K562 (cell line): ENCODE data around the gene GTF3C6. TPM values are rescaled to one million over a fixed set of nuclear protein-coding genes. Genes with fewer than 3 reads are reported as not detected.

Experiments
- ATAC-seq: fragments of 200-7000 bp; cut with Tn5 transposase; 3 replicates; pipeline ENCODE4 v1.9.1; 2020; ENCODE audit warnings: moderate library complexity
- BruUV-seq: library from RNA; stranded (reverse); fragments of 400-500 nt; replicated peaks from 2 replicates; lab custom pipeline; 2021; lab: Mats Ljungman, UMichigan
- CTCF ChIA-PET: fragments of 300-600 bp; formaldehyde crosslinking; extraction: SDS; loops from one replicate; lab custom pipeline; 2021; ENCODE audit warnings: low intra/inter-chr PET ratio; lab: Yijun Ruan, JAX
- POLR2A ChIA-PET: fragments of 300-600, 350-650 bp; sonication (Branson Sonifier 250); formaldehyde crosslinking; extraction: SDS; loops from one replicate; lab custom pipeline; 2021; ENCODE audit warnings: antibody characterized with exemption, inconsistent platforms; lab: Yijun Ruan, JAX
- DNase-seq, 4 experiments: peaks; one replicate each; pipeline versions ENCODE4 v3.0.0 to v3.0.0-alpha.2; 2011 to 2018; ENCODE audit warnings: low spot score in 3 of 4, mixed read lengths in 3 of 4; ENCODE audit errors: extremely low read depth in 1 of 4
- FAIRE-seq: peaks from 2 replicates; lab custom pipeline; 2011; peaks lifted over from hg19 to GRCh38; lab: Jason Lieb, UNC
- H2AFZ ChIP-seq: 2 replicates; pipeline ENCODE4 v1.6.0; 2011; ENCODE audit warnings: low read depth, low read length, control low read depth, inconsistent platforms
- H3K27ac ChIP-seq: fragments of 200-600 bp; 3 replicates; pipeline ENCODE4 v1.8.0; 2011; ENCODE audit warnings: low read depth, mild to moderate bottlenecking, control low read depth, inconsistent platforms, low read length, moderate library complexity, mixed read lengths; ENCODE audit errors: extremely low read depth
- H3K27me3 ChIP-seq, 2 experiments: fragments of 300-600 bp in 1 of 2; 2 replicates in 1 of 2; 3 replicates in 1 of 2; pipeline versions ENCODE4 v1.6.0 to v1.8.0; 2011; ENCODE audit warnings: inconsistent platforms in 2 of 2, low read length in 2 of 2, mild to moderate bottlenecking in 1 of 2, mixed read lengths in 1 of 2, moderate library complexity in 1 of 2; ENCODE audit not compliant: control insufficient read depth in 2 of 2, insufficient read depth in 2 of 2
- H3K36me3 ChIP-seq: fragments of 300-600 bp; 3 replicates; pipeline ENCODE4 v1.8.0; 2011; ENCODE audit warnings: mild to moderate bottlenecking, low read length, inconsistent platforms; ENCODE audit not compliant: control insufficient read depth, insufficient read depth
- H3K4me1 ChIP-seq, 2 experiments: fragments of 200-600 bp in 1 of 2; replicated peaks in 1 of 2; 2 replicates in 1 of 2; 3 replicates in 1 of 2; pipeline versions ENCODE4 v1.5.1 to v1.8.0; 2011; ENCODE audit warnings: inconsistent platforms in 2 of 2, low read length in 2 of 2, mild to moderate bottlenecking in 1 of 2, mixed read lengths in 1 of 2, moderate library complexity in 1 of 2; ENCODE audit not compliant: control insufficient read depth in 2 of 2, insufficient read depth in 2 of 2
- H3K4me2 ChIP-seq: 2 replicates; pipeline ENCODE4 v1.6.1; 2011; ENCODE audit warnings: low read length, control low read depth, inconsistent platforms, mixed read lengths; ENCODE audit not compliant: insufficient read depth
- H3K4me3 ChIP-seq: fragments of 200-600 bp; sonication (generic), shearing (Covaris generic); 2 replicates; pipeline ENCODE4 v1.5.1; 2016; ENCODE audit warnings: control low read depth, inconsistent platforms
- H3K79me2 ChIP-seq: fragments of 200-600 bp; 3 replicates; pipeline ENCODE4 v1.8.0; 2011; ENCODE audit warnings: low read length, inconsistent platforms; ENCODE audit not compliant: control insufficient read depth, insufficient read depth
- H3K9ac ChIP-seq, 2 experiments: 2 replicates each; pipeline versions ENCODE4 v1.6.0 to v1.6.1; 2011; ENCODE audit warnings: low read depth in 2 of 2, low read length in 2 of 2, control low read depth in 1 of 2, inconsistent platforms in 1 of 2, mild to moderate bottlenecking in 1 of 2, mixed read lengths in 1 of 2; ENCODE audit not compliant: insufficient read depth in 1 of 2
- H3K9me1 ChIP-seq: one replicate; pipeline ENCODE4 v1.6.0; 2011; ENCODE audit warnings: inconsistent platforms, mild to moderate bottlenecking, low read length, moderate library complexity; ENCODE audit not compliant: control insufficient read depth, insufficient read depth
- H3K9me3 ChIP-seq: replicated peaks from 2 replicates; pipeline ENCODE4 v1.5.1; 2011; ENCODE audit warnings: low read depth, low read length, inconsistent platforms; ENCODE audit not compliant: control insufficient read depth, insufficient read depth
- H4K20me1 ChIP-seq: replicated peaks from 2 replicates; pipeline ENCODE4 v1.6.1; 2011; ENCODE audit warnings: low read length, inconsistent platforms, mixed read lengths; ENCODE audit not compliant: control insufficient read depth, insufficient read depth
- BCOR ChIP-seq: fragments of 450-650 bp; IDR thresholded peaks from 2 replicates; pipeline ENCODE4 v1.6.1; 2016
- CBX3 ChIP-seq, 2 experiments: IDR thresholded peaks; 1 replicate in 1 of 2; 2 replicates in 1 of 2; pipeline ENCODE4 v1.6.1; 2012; ENCODE audit warnings: inconsistent platforms in 2 of 2, low read length in 2 of 2, borderline replicate concordance in 1 of 2, control low read depth in 1 of 2
- NR2C1 ChIP-seq, 2 experiments: fragments of 450-650 bp; IDR thresholded peaks; 2 replicates each; pipeline ENCODE4 v1.6.1; 2017; ENCODE audit warnings: mild to moderate bottlenecking in 2 of 2, antibody characterized with exemption in 1 of 2, inconsistent platforms in 1 of 2, missing compliant biosample characterization in 1 of 2, missing genetic modification characterization in 1 of 2
- TEAD2 ChIP-seq: fragments of 450-650 bp; IDR thresholded peaks from 2 replicates; pipeline ENCODE4 v1.6.1; 2016; ENCODE audit warnings: missing genetic modification characterization, control low read depth, missing compliant biosample characterization
- TRIM28 ChIP-seq: fragments of 450-650 bp; IDR thresholded peaks from 2 replicates; pipeline ENCODE4 v1.6.1; 2017
- WGBS: fragments of 100-300 bp; shearing (Covaris generic); methylation state at CpG from one replicate; pipeline ENCODE4 v1.1.6; 2016; ENCODE audit warnings: low coverage, mixed read lengths; ENCODE audit not compliant: insufficient coverage; ENCODE audit errors: missing lambda C conversion rate; 5-methylcytosine and 5-hydroxymethylcytosine counted together
- in situ Hi-C: fragments of 300-500 bp; cut with MboI; formaldehyde crosslinking; loops from 4 replicates; pipeline ENCODE4 v1.15.0; 2018; ENCODE audit warnings: inconsistent platforms, mixed read lengths
- intact Hi-C: fragments of 100-400 bp; cut with micrococcal nuclease; formaldehyde crosslinking; loops from 2 replicates; pipeline ENCODE4 v1.14.2; 2022
- polyA plus RNA-seq, 8 experiments: library from polyadenylated mRNA; depleted of rRNA in 4 of 8; stranded (reverse) in 5 of 8; unstranded in 3 of 8; fragments of >200 nt; fragmentation: Nextera tagmentation in 2 of 8; fragmentation: Illumina TruSeq in 1 of 8; extraction: Ambion mirVana in 2 of 8; extraction: Trizol in 1 of 8; gene quantifications; 2 replicates each; pipeline versions ENCODE4 v1.2.1 to v1.2.3, GENCODE V29; 2011 to 2014; ENCODE audit warnings: inconsistent platforms in 1 of 8, missing spikeins in 1 of 8
- total RNA-seq, 7 experiments: library from RNA; depleted of rRNA in 6 of 7; stranded (reverse); fragments of >200 nt in 6 of 7; fragmentation: Illumina TruSeq in 2 of 7; extraction: Trizol in 2 of 7; gene quantifications; 2 replicates each; pipeline versions ENCODE4 v1.2.1 to v1.2.3, GENCODE V29; 2011 to 2021; ENCODE audit warnings: low replicate concordance in 1 of 7
- TF ChIP-seq, protein P1 (sequence below): fragments of 200-800 bp; sonication (Bioruptor generic); IDR thresholded peaks from 2 replicates; pipeline ENCODE4 v1.6.1; 2017; ENCODE audit warnings: missing genetic modification characterization, missing compliant biosample characterization

Gene GTF3C6
- total and polyA plus RNA-seq, 9 of the 15 experiments (the other 6 are each of a cell fraction or from before 2014, with no cell fraction given): 37.6 to 140 (median 111) TPM

- Histone ChIP-seq H3K9me3 (peaks cover 4% of the 10 kb centered on the region; the same call in 1 of the 2 replicates), H3K4me1 (peaks cover 8 to 12% of the 10 kb centered on the region in 2 experiments; a peak in 4 of 5 replicates), H3K9me1 (no peaks in the 10 kb centered on the region), H3K27ac (no peak overlapping the region; the same call in 2 of the 3 replicates), H3K36me3 (peaks cover 28% of the 10 kb centered on the region), H3K9ac (peak overlapping the region in 1 of 2 experiments; percentile 88; a peak in 2 of 4 replicates), H4K20me1 (no peaks in the 10 kb centered on the region), H3K27me3 (no peaks in the 10 kb centered on the region), H2AFZ (no peak overlapping the region), H3K79me2 (peaks cover 55% of the 10 kb centered on the region), H3K4me3 (peak overlapping the region; percentile 59), H3K4me2 (peak overlapping the region; percentile 90)
- intact Hi-C loops: no loop called here
- TF ChIP-seq BCOR (peak; percentile 44; the same call in 1 of the 2 replicates), TRIM28 (peak; percentile 44; the same call in 1 of the 2 replicates), NR2C1 (IDR thresholded peaks at IDR 0.05) (no peak), NR2C1 (tag; IDR thresholded peaks at IDR 0.05) (no peak), CBX3 (IDR thresholded peaks at IDR 0.05; ENCODE audit: borderline replicate concordance in 1 of 2, low read length in 2 of 2) (peak in 1 of 2 experiments; percentile 17; a peak in 1 of 3 replicates), TEAD2 (tag) (no peak)
- TF ChIP-seq, protein P1, sequence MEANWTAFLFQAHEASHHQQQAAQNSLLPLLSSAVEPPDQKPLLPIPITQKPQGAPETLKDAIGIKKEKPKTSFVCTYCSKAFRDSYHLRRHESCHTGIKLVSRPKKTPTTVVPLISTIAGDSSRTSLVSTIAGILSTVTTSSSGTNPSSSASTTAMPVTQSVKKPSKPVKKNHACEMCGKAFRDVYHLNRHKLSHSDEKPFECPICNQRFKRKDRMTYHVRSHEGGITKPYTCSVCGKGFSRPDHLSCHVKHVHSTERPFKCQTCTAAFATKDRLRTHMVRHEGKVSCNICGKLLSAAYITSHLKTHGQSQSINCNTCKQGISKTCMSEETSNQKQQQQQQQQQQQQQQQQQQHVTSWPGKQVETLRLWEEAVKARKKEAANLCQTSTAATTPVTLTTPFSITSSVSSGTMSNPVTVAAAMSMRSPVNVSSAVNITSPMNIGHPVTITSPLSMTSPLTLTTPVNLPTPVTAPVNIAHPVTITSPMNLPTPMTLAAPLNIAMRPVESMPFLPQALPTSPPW (CRISPR knock-in tag): peak; percentile 3; the same call in 1 of the 2 replicates
- no TSS peak for BruUV-seq
- 98% methylated on average over 9 of the region's 9 CpGs for WGBS
- POLR2A ChIA-PET: interaction anchor here (1.0 to 1.4 kb wide), 2 partner anchors 9 to 22 kb away, joined by 4 to 5 read pairs; partner anchors contain the start of gene GTF3C6
- FAIRE-seq (no peak), ATAC-seq (no peak), DNase-seq (no peak)
- CTCF ChIA-PET: no interaction called here
- in situ Hi-C loops: no loop called here
Observed at GRCh38 chr6:110980648-110981047, 22.1 kb downstream of the GTF3C6 start.
